Activated naive CD4-positive, alpha-beta T cell treated with anti-CD3 and anti-CD28 coated beads for 36 hours (primary cell): ENCODE data around the gene DLL4. TPM values are rescaled to one million over a fixed set of nuclear protein-coding genes. Genes with fewer than 3 reads are reported as not detected.
A peak's percentile ranks its signal among the peaks of the same experiment; 100 is the strongest.

Experiments used
- CTCF ChIA-PET: fragments of 350-600 bp; sonication (Branson Sonifier 250); formaldehyde crosslinking; loops from one replicate; lab custom pipeline; 2021; ENCODE audit warnings: antibody characterized with exemption; lab: Charles Lee
- DNase-seq: peaks from one replicate; pipeline ENCODE4 v3.0.0-alpha.2; 2020
- H3K27ac Mint-ChIP-seq: one replicate; pipeline ENCODE4 v1.8.0; 2021; ENCODE audit warnings: mild to moderate bottlenecking, mixed read lengths
- H3K27me3 Mint-ChIP-seq: one replicate; pipeline ENCODE4 v1.8.0; 2021; ENCODE audit warnings: low read depth, mixed read lengths
- H3K36me3 Mint-ChIP-seq: one replicate; pipeline ENCODE4 v1.8.0; 2021; ENCODE audit warnings: low read depth, mixed read lengths
- H3K4me1 Mint-ChIP-seq: one replicate; pipeline ENCODE4 v1.8.0; 2021; ENCODE audit warnings: low read depth, mixed read lengths
- H3K4me3 Mint-ChIP-seq: one replicate; pipeline ENCODE4 v1.8.0; 2021; ENCODE audit warnings: mild to moderate bottlenecking, moderate library complexity, mixed read lengths
- H3K9me3 Mint-ChIP-seq: one replicate; pipeline ENCODE4 v1.8.0; 2021; ENCODE audit warnings: mixed read lengths
- intact Hi-C: fragments of 100-400 bp; cut with micrococcal nuclease; formaldehyde crosslinking; loops from one replicate; pipeline ENCODE4 v1.15.1; 2023
- total RNA-seq, 2 experiments: library from RNA; stranded (reverse); gene quantifications; one replicate each; pipeline ENCODE4 v1.2.3, GENCODE V29; 2021

Gene DLL4
- total RNA-seq, 2 experiments from 2014 or later: 0.14 TPM; not detected in 1

DNA sequence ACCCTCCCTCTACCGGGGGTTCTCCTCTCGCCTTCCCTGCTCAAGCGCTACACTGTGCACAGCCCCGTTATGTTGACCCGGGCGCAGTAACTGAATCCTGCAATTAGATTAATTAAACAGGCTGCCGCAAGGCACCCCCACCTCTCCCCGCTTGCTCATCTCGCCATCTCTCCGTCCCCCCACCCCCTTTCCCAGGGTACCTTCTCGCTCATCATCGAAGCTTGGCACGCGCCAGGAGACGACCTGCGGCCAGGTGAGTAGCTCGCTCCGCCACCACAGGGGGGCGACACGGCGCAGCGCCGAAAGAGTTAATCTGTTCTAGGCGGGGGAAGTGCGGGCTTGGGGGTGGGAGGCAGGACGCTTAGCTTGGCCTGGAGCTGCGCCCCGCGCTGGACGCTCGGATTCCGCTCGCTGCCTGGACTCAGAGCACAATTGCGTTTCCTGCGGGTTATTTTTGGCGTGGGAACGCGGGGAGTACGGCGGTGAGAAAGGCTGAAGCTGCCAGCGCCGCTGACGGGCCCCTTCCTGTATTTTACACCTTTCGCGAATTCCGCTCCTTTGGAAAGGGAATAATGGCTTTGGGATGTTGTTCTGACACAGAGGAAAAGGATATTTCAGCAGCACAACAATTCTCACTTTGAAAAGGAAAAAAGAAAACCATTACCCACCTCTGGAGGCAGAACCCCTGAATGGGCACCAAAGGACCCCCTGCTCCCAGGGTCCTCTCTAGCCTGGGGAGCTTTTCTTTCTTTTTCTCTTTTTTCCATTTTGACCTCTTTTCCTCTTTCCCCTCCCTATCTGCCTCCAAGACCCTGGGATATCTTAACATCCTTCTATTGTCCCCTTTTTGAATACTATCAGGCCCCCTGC lies 1.5 kb downstream of the DLL4 start:
- H3K36me3 Mint-ChIP-seq: no peaks in the 10 kb centered on the region
- H3K9me3 Mint-ChIP-seq: no peaks in the 10 kb centered on the region
- intact Hi-C loops: loop anchor here (1.0 to 10.0 kb wide), 2 partner anchors 11 to 254 kb away; no protein-coding TSS in a partner anchor
- CTCF ChIA-PET: interaction anchor here (0.6 to 7.1 kb wide), 18 partner anchors 10 to 255 kb away, joined by 3 to 43 read pairs (median 4); partner anchors contain the start of gene CHAC1
- DNase-seq: peak; percentile 64
- H3K27me3 Mint-ChIP-seq: peaks cover 59% of the 10 kb centered on the region
- peaks cover 40% of the 10 kb centered on the region for H3K4me1 Mint-ChIP-seq
- no peak overlapping the region for H3K27ac Mint-ChIP-seq
- peak overlapping the region; percentile 36 for H3K4me3 Mint-ChIP-seq

DNA sequence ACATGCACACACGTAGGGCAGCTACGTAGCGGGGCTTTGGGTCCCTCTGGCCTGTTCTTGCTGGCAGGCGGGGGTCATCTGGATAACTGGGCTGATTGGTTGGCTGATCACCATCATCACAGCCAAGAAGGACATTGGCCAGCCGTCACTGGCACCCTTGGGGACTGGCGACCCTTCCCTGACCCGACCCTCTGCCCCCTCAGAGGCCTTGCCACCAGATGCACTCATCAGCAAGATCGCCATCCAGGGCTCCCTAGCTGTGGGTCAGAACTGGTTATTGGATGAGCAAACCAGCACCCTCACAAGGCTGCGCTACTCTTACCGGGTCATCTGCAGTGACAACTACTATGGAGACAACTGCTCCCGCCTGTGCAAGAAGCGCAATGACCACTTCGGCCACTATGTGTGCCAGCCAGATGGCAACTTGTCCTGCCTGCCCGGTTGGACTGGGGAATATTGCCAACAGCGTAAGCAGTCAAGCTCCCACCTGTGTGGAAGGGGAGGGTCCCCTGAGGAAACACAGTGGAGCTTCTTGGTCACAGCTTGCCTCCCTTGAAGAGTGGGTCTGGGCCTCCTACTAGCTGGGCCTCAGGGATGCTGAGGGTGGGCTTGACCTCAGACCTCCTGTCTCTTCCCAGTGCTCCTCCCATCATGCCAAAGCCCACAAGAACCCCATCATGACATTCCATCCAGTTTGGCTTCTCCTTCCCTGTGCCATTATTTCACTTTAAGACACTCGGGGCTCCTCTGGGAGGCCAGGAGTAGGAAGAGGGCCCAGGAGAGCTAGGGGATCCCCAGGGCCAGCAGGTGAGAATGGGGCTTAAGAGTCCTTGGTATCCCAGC lies 2.4 kb downstream of the DLL4 start:
- Mint-ChIP-seq H3K27me3 (peaks cover 55% of the 10 kb centered on the region), H3K4me3 (no peak overlapping the region)
- intact Hi-C loops: loop anchor here (10.0 kb wide), 1 partner anchor 253 kb away; no protein-coding TSS in a partner anchor

DNA sequence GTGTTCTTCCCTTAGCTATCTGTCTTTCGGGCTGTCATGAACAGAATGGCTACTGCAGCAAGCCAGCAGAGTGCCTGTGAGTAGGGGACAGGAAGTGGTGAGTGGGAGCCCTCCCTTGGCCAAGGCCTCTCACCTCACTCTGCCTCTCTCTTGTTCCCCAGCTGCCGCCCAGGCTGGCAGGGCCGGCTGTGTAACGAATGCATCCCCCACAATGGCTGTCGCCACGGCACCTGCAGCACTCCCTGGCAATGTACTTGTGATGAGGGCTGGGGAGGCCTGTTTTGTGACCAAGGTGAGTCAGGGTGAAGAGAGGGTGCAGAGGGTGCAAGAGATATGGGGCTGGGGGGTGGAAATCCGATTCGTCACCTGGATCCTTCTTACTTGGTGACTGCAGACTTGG lies 3.0 kb downstream of the DLL4 start:
- Mint-ChIP-seq H3K36me3 (no peaks in the 10 kb centered on the region), H3K9me3 (no peaks in the 10 kb centered on the region), H3K4me3 (no peak overlapping the region), H3K4me1 (peaks cover 31% of the 10 kb centered on the region), H3K27me3 (peaks cover 48% of the 10 kb centered on the region), H3K27ac (no peak overlapping the region)
- DNase-seq: no peak
- CTCF ChIA-PET: interaction anchor here (0.6 to 7.1 kb wide), 4 partner anchors 9 to 887 kb away, joined by 3 to 43 read pairs (median 18); no protein-coding TSS in a partner anchor
- intact Hi-C loops: loop anchor here (10.0 kb wide), 1 partner anchor 253 kb away; no protein-coding TSS in a partner anchor

More for the DNA sequence above, 2.4 kb downstream of the DLL4 start:
- DNase-seq: no peak
- CTCF ChIA-PET: interaction anchor here (0.6 to 7.1 kb wide), 11 partner anchors 10 to 886 kb away, joined by 3 to 43 read pairs (median 6); partner anchors contain the start of gene CHAC1
- Mint-ChIP-seq H3K36me3 (no peaks in the 10 kb centered on the region), H3K9me3 (no peaks in the 10 kb centered on the region), H3K4me1 (peaks cover 36% of the 10 kb centered on the region), H3K27ac (no peak overlapping the region)

DNA sequence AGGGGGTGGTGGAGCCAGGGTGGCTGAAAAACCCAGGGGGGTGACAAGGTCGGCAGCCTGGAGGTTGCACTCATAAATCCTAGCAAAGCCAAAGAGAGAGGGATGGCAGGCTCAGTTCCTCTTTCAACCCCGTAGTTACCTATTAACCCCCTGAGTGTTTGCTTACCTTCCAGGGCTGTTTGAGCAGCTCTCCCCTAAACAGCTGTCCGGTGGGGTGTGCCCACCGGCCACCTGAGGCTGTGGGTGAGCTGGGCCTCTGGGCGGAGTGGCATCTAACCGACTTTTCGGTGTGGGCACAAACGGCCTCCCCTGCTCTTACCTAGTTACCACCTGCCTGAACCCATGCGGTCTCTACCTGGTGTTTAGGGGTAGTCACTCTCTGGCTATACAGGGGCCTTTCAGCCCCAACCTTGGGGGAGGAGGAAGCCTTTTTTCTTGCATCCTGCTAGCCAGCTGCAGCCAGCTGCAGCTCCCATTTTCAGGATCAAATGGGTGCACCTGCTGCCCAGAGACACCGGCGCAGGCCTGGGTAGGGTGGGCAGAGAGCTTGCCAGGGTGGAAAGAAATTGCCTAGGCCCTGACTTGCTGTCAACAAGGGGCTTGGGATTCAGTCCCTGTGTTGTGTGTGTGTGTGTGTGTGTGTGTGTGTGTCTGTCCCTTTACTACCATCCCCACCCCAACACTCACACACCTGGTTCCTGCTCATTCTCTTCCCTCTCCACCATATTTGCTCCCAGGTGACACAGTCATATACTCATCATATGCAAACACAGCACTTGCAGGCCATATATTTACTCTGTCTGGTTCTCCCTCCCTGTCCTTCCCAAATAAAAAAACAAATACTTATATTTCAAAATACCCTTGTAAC lies 3.7 kb downstream of the DLL4 start:
- no peak overlapping the region for H3K27ac Mint-ChIP-seq
- no peak for DNase-seq
- H3K9me3 Mint-ChIP-seq: no peaks in the 10 kb centered on the region
- intact Hi-C loops: loop anchor here (10.0 kb wide), 1 partner anchor 252 kb away; no protein-coding TSS in a partner anchor
- CTCF ChIA-PET: interaction anchor here (0.6 to 7.1 kb wide), 2 partner anchors 8 to 9 kb away, joined by 3 to 43 read pairs; no protein-coding TSS in a partner anchor
- peaks cover 29% of the 10 kb centered on the region for H3K4me1 Mint-ChIP-seq
- H3K4me3 Mint-ChIP-seq: no peak overlapping the region
- no peaks in the 10 kb centered on the region for H3K36me3 Mint-ChIP-seq
- H3K27me3 Mint-ChIP-seq: peaks cover 46% of the 10 kb centered on the region

DNA sequence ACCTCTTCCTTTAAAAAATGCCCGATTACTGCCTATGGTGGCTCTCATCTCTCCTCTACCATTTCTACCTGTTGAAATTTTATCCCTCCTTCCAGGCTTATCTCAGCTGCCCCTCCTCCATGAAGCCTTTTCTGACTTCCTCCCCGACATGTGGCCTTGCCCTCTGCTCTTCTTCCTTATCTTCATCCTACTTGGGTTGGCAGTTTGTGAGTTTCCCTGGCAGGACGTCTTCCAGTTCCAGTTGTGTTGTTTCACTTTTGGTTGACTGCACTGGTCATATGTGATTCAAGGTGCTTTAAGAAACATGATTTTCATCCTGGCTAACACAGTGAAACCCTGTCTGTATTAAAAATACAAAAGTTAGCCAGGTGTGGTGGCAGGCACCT lies 4.4 kb downstream of the DLL4 start:
- Mint-ChIP-seq H3K4me3 (no peak overlapping the region), H3K27me3 (peaks cover 42% of the 10 kb centered on the region), H3K27ac (no peak overlapping the region), H3K36me3 (no peaks in the 10 kb centered on the region), H3K9me3 (no peaks in the 10 kb centered on the region), H3K4me1 (peaks cover 26% of the 10 kb centered on the region)
- intact Hi-C loops: loop anchor here (10.0 kb wide), 1 partner anchor 251 kb away; no protein-coding TSS in a partner anchor
- CTCF ChIA-PET: interaction anchor here (0.6 to 7.1 kb wide), 2 partner anchors 8 to 10 kb away, joined by 3 to 43 read pairs; no protein-coding TSS in a partner anchor
- no peak for DNase-seq

DNA sequence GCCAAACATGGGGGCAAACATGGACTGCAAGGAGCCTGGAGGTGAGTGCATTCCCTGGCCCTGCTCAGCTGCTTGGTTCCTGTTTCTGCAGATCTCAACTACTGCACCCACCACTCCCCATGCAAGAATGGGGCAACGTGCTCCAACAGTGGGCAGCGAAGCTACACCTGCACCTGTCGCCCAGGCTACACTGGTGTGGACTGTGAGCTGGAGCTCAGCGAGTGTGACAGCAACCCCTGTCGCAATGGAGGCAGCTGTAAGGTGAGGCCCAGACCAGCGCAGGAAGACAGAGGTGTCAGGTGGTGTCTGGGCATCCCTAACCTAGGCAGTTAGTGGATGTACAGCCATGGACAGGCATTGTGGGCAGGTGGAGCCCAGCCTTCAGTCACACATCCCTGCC lies 5.3 kb downstream of the DLL4 start:
- Mint-ChIP-seq H3K27ac (no peak overlapping the region), H3K27me3 (peaks cover 34% of the 10 kb centered on the region), H3K4me3 (no peak overlapping the region), H3K4me1 (peaks cover 19% of the 10 kb centered on the region), H3K9me3 (no peaks in the 10 kb centered on the region), H3K36me3 (no peaks in the 10 kb centered on the region)
- no peak for DNase-seq
- intact Hi-C loops: loop anchor here (10.0 kb wide), 1 partner anchor 250 kb away; no protein-coding TSS in a partner anchor
- CTCF ChIA-PET: interaction anchor here (0.6 kb wide), 1 partner anchor 487 kb away, joined by 5 read pairs; no protein-coding TSS in a partner anchor

DNA sequence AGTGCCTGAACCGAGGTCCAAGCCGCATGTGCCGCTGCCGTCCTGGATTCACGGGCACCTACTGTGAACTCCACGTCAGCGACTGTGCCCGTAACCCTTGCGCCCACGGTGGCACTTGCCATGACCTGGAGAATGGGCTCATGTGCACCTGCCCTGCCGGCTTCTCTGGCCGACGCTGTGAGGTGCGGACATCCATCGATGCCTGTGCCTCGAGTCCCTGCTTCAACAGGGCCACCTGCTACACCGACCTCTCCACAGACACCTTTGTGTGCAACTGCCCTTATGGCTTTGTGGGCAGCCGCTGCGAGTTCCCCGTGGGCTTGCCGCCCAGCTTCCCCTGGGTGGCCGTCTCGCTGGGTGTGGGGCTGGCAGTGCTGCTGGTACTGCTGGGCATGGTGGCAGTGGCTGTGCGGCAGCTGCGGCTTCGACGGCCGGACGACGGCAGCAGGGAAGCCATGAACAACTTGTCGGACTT lies 7.1 kb downstream of the DLL4 start:
- H3K27me3 Mint-ChIP-seq: peaks cover 19% of the 10 kb centered on the region
- CTCF ChIA-PET: no interaction called here
- H3K36me3 Mint-ChIP-seq: no peaks in the 10 kb centered on the region
- H3K4me1 Mint-ChIP-seq: peaks cover 15% of the 10 kb centered on the region
- H3K4me3 Mint-ChIP-seq: no peak overlapping the region
- intact Hi-C loops: loop anchor here (10.0 kb wide), 1 partner anchor 249 kb away; no protein-coding TSS in a partner anchor
- no peak for DNase-seq
- H3K9me3 Mint-ChIP-seq: no peaks in the 10 kb centered on the region
- H3K27ac Mint-ChIP-seq: no peak overlapping the region

DNA sequence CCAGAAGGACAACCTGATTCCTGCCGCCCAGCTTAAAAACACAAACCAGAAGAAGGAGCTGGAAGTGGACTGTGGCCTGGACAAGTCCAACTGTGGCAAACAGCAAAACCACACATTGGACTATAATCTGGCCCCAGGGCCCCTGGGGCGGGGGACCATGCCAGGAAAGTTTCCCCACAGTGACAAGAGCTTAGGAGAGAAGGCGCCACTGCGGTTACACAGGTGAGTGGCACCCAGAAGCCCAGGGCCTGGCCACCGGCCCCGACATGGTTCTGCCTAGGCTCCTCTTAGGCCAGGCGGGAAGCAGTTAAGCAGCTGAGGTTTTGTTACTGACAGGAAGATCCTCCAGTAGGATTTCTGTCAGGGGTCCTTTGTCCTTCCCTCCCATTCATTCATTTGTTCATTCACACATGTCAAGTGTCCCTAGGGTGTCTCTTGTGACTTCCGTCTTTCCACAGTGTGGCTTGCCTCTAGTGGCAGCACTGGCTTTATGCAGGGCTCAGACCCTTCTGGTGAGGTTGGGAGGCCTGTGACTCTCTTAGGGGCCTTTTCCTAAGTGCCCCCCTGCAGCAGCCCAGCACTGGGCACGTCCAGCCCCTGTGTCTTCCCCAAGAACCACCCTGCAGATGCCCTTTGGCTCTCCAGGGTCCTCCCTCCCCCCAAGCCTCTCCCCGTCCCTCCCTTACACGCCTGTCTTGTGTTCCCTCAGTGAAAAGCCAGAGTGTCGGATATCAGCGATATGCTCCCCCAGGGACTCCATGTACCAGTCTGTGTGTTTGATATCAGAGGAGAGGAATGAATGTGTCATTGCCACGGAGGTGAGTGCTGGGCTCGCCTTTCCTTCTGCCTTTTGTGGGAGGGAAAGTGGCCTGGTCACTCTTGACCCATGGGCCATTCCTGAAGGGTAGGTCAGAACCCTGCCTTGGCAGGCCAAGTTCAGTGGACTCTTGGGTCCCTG lies 7.8 kb downstream of the DLL4 start:
- intact Hi-C loops: loop anchor here (10.0 kb wide), 1 partner anchor 248 kb away; no protein-coding TSS in a partner anchor

DNA sequence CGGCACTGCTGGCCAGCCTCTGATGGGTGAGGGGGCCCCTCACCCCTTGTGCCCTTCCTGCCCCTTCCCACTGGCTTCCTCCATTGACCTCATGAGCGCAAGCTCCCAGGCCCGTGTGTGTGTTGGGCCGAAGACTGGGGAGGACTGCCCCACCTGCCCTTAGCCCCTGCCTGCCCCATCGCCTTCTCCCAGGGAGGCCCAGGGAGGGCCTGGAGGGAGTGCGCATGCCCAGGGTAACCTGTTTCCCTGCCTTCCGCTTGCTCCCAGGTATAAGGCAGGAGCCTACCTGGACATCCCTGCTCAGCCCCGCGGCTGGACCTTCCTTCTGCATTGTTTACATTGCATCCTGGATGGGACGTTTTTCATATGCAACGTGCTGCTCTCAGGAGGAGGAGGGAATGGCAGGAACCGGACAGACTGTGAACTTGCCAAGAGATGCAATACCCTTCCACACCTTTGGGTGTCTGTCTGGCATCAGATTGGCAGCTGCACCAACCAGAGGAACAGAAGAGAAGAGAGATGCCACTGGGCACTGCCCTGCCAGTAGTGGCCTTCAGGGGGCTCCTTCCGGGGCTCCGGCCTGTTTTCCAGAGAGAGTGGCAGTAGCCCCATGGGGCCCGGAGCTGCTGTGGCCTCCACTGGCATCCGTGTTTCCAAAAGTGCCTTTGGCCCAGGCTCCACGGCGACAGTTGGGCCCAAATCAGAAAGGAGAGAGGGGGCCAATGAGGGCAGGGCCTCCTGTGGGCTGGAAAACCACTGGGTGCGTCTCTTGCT lies 8.8 kb downstream of the DLL4 start:
- Mint-ChIP-seq H3K4me3 (no peak overlapping the region), H3K9me3 (no peaks in the 10 kb centered on the region), H3K27ac (no peak overlapping the region), H3K4me1 (peaks cover 21% of the 10 kb centered on the region), H3K27me3 (peaks cover 4% of the 10 kb centered on the region), H3K36me3 (no peaks in the 10 kb centered on the region)
- DNase-seq: peak; percentile 32
- intact Hi-C loops: loop anchor here (10.0 kb wide), 1 partner anchor 247 kb away; no protein-coding TSS in a partner anchor
- CTCF ChIA-PET: interaction anchor here (0.6 kb wide), 1 partner anchor 358 kb away, joined by 4 read pairs; no protein-coding TSS in a partner anchor

More for the DNA sequence above, 7.8 kb downstream of the DLL4 start:
- Mint-ChIP-seq H3K36me3 (no peaks in the 10 kb centered on the region), H3K9me3 (no peaks in the 10 kb centered on the region), H3K27me3 (peaks cover 11% of the 10 kb centered on the region), H3K27ac (no peak overlapping the region), H3K4me3 (no peak overlapping the region), H3K4me1 (peaks cover 15% of the 10 kb centered on the region)
- no peak for DNase-seq
- CTCF ChIA-PET: interaction anchor here (0.6 kb wide), 1 partner anchor 359 kb away, joined by 4 read pairs; no protein-coding TSS in a partner anchor
